GM12878 (cell line): ENCODE data around the gene SLC9A3.
"Not testable (repeated sequence)": the region's sequence is repeated elsewhere in the genome, so short reads cannot be mapped to it uniquely, and the experiment has no call there.

Experiments
- FOS ChIP-seq: IDR thresholded peaks from 3 replicates; pipeline ENCODE4 v1.6.1; 2011; ENCODE audit warnings: borderline replicate concordance; ENCODE audit not compliant: insufficient read length; ENCODE audit errors: extremely low read depth
- FOXK2 ChIP-seq: fragments of 450-650 bp; IDR thresholded peaks from 2 replicates; pipeline ENCODE4 v1.6.1; 2017; ENCODE audit warnings: mild to moderate bottlenecking, moderate library complexity
- NFIC ChIP-seq: IDR thresholded peaks from 2 replicates; pipeline ENCODE4 v1.6.1; 2012; ENCODE audit warnings: low read depth, mild to moderate bottlenecking, inconsistent platforms, low read length, moderate library complexity
- SP1 ChIP-seq: IDR thresholded peaks from one replicate; pipeline ENCODE4 v1.6.1; 2011; ENCODE audit warnings: low read depth, low read length
- TF ChIP-seq, protein P1 (sequence below): IDR thresholded peaks from 2 replicates; pipeline ENCODE4 v1.6.1; 2012; ENCODE audit warnings: low read depth, low read length, improper control_type of control experiment
- TF ChIP-seq, protein P2 (sequence below): IDR thresholded peaks from 2 replicates; pipeline ENCODE4 v1.6.1; 2012; ENCODE audit warnings: mild to moderate bottlenecking, low read depth, low read length
- TF ChIP-seq, protein P3 (sequence below): IDR thresholded peaks from 2 replicates; pipeline ENCODE4 v1.6.1; 2011; ENCODE audit warnings: low read depth, mild to moderate bottlenecking, low read length, moderate library complexity, borderline replicate concordance; ENCODE audit errors: extremely low read depth

DNA sequence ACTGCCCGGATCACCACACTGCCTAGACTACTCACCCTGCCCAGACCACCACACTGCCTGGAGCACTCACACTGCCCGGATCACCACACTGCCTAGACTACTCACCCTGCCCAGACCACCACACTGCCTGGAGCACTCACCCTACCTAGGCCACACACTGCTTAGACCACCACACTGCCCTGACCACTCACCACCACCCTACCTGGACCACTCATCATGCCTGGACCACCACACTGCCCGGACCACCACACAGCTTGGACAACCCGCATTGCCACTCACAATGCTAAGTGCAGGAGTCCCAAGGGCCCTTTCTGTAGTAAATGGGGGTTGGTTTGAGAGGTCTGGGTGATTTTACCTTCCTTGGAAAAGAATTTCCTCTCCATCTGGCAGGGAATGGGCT lies 33.7 kb upstream of the SLC9A3 start:
- TF ChIP-seq, protein P1, sequence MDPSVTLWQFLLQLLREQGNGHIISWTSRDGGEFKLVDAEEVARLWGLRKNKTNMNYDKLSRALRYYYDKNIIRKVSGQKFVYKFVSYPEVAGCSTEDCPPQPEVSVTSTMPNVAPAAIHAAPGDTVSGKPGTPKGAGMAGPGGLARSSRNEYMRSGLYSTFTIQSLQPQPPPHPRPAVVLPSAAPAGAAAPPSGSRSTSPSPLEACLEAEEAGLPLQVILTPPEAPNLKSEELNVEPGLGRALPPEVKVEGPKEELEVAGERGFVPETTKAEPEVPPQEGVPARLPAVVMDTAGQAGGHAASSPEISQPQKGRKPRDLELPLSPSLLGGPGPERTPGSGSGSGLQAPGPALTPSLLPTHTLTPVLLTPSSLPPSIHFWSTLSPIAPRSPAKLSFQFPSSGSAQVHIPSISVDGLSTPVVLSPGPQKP = not testable (repeated sequence)
- TF ChIP-seq NFIC, SP1, FOXK2, FOS: not testable (repeated sequence)
- TF ChIP-seq, protein P2, sequence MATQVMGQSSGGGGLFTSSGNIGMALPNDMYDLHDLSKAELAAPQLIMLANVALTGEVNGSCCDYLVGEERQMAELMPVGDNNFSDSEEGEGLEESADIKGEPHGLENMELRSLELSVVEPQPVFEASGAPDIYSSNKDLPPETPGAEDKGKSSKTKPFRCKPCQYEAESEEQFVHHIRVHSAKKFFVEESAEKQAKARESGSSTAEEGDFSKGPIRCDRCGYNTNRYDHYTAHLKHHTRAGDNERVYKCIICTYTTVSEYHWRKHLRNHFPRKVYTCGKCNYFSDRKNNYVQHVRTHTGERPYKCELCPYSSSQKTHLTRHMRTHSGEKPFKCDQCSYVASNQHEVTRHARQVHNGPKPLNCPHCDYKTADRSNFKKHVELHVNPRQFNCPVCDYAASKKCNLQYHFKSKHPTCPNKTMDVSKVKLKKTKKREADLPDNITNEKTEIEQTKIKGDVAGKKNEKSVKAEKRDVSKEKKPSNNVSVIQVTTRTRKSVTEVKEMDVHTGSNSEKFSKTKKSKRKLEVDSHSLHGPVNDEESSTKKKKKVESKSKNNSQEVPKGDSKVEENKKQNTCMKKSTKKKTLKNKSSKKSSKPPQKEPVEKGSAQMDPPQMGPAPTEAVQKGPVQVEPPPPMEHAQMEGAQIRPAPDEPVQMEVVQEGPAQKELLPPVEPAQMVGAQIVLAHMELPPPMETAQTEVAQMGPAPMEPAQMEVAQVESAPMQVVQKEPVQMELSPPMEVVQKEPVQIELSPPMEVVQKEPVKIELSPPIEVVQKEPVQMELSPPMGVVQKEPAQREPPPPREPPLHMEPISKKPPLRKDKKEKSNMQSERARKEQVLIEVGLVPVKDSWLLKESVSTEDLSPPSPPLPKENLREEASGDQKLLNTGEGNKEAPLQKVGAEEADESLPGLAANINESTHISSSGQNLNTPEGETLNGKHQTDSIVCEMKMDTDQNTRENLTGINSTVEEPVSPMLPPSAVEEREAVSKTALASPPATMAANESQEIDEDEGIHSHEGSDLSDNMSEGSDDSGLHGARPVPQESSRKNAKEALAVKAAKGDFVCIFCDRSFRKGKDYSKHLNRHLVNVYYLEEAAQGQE = not testable (repeated sequence)
- TF ChIP-seq, protein P3, sequence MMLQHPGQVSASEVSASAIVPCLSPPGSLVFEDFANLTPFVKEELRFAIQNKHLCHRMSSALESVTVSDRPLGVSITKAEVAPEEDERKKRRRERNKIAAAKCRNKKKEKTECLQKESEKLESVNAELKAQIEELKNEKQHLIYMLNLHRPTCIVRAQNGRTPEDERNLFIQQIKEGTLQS = not testable (repeated sequence)
